Fibroblast of skin of right biceps (primary cell): ENCODE measurements around the gene GP1BA.
"Not testable (repeated sequence)": the region's sequence is repeated elsewhere in the genome, so short reads cannot be mapped to it uniquely, and the experiment has no call there.

Experiments
- DNase-seq: peaks from one replicate; pipeline ENCODE4 v3.0.0-alpha.2; 2013

GP1BA gene

GRCh38 chr17:4901648-4902344 lies 30.3 kb upstream of the GP1BA start:
- no peak for DNase-seq

DNA sequence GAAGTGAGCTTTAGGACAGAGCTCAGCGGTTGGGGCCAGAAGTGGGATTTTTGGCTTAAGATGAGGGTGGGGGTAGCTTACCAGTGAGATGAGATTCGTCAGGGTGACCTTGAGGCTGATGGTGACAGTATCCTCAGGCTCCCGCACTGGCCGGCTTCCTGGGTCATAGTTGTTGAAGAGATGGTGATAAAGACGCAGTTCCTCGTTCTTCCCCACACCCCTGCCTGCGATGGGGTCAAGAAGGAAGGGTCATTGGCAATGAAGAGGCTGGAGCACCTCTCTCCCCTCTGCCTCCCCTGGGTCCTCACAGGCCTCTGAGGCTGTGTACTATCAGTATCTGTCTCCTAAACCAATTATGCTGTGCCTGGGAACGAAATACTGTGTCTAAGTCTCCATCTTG lies 29.5 kb upstream of the GP1BA start:
- DNase-seq: no peak

- peak; percentile 60 for DNase-seq
These were observed 28.8 kb upstream of the GP1BA start, which contains the start of gene CHRNE for GRCh38 chr17:4903051-4903818. CHRNE (minus strand) TSS chr17:4903098; CDS start chr17:4903063, 35 bp downstream.

GRCh38 chr17:4906642-4907041 lies 25.4 kb upstream of the GP1BA start:
- not testable (repeated sequence) for DNase-seq

GRCh38 chr17:4908301-4908700 lies 23.8 kb upstream of the GP1BA start:
- no peak for DNase-seq

DNA sequence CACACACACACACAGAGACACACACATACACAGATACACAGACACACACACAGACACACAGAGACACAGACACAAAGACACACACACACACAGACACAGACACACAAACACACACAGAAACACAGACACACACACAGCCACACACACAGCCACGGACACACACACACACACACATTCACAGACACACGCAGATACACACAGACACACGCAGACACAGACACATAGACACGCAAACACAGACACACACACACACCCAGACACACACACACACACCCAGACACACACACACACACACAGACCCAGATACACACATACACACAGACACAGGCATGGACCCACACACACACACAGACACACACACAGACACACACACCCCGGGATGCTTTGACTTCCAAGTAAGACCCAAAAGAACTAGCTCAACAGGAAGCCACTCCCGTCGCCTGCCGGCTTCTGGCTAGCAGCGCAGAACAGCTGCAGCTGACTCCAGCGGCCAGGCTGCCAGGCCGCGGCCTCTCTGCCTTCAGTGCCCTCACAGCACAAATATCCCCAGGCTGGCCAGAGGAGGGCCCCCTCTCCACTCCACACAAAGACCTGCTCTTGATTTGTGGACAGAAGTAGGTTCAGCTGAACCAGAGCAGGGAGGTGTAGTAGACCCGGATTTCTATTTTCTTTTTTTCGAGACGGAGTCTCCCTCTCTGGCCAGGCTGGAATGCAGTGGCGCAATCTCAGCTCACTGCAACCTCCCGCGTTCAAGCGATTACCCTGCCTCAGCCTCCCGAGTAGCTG lies 23.2 kb upstream of the GP1BA start:
- DNase-seq: peak; percentile 85

GRCh38 chr17:4913994-4914393 lies 18.1 kb upstream of the GP1BA start:
- DNase-seq: no peak

- DNase-seq: not testable (repeated sequence)
These were observed 17.5 kb upstream of the GP1BA start for GRCh38 chr17:4914551-4914950.

GRCh38 chr17:4919511-4920047 lies 12.5 kb upstream of the GP1BA start:
- DNase-seq: no peak

- DNase-seq: no peak
These were observed 11.6 kb upstream of the GP1BA start for GRCh38 chr17:4920351-4921048.

- DNase-seq: no peak
These were observed 10.8 kb upstream of the GP1BA start for GRCh38 chr17:4921320-4921719.

- DNase-seq: not testable (repeated sequence)
These were observed 5.3 kb upstream of the GP1BA start for GRCh38 chr17:4926577-4927335.

GRCh38 chr17:4928881-4929280 lies 3.2 kb upstream of the GP1BA start:
- no peak for DNase-seq

DNA sequence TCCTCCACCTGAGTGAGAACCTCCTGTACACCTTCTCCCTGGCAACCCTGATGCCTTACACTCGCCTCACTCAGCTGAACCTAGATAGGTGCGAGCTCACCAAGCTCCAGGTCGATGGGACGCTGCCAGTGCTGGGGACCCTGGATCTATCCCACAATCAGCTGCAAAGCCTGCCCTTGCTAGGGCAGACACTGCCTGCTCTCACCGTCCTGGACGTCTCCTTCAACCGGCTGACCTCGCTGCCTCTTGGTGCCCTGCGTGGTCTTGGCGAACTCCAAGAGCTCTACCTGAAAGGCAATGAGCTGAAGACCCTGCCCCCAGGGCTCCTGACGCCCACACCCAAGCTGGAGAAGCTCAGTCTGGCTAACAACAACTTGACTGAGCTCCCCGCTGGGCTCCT lies 679 bp downstream of the GP1BA start:
- no peak for DNase-seq

DNA sequence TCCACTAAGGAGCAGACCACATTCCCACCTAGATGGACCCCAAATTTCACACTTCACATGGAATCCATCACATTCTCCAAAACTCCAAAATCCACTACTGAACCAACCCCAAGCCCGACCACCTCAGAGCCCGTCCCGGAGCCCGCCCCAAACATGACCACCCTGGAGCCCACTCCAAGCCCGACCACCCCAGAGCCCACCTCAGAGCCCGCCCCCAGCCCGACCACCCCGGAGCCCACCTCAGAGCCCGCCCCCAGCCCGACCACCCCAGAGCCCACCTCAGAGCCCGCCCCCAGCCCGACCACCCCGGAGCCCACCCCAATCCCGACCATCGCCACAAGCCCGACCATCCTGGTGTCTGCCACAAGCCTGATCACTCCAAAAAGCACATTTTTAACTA lies 1.6 kb downstream of the GP1BA start:
- DNase-seq: no peak

DNA sequence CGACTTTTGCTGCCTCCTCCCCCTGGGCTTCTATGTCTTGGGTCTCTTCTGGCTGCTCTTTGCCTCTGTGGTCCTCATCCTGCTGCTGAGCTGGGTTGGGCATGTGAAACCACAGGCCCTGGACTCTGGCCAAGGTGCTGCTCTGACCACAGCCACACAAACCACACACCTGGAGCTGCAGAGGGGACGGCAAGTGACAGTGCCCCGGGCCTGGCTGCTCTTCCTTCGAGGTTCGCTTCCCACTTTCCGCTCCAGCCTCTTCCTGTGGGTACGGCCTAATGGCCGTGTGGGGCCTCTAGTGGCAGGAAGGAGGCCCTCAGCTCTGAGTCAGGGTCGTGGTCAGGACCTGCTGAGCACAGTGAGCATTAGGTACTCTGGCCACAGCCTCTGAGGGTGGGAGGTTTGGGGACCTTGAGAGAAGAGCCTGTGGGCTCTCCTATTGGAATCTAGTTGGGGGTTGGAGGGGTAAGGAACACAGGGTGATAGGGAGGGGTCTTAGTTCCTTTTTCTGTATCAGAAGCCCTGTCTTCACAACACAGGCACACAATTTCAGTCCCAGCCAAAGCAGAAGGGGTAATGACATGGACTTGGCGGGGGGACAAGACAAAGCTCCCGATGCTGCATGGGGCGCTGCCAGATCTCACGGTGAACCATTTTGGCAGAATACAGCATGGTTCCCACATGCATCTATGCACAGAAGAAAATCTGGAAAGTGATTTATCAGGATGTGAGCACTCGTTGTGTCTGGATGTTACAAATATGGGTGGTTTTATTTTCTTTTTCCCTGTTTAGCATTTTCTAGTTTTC lies 2.3 kb downstream of the GP1BA start:
- peak; percentile 47 for DNase-seq

DNA sequence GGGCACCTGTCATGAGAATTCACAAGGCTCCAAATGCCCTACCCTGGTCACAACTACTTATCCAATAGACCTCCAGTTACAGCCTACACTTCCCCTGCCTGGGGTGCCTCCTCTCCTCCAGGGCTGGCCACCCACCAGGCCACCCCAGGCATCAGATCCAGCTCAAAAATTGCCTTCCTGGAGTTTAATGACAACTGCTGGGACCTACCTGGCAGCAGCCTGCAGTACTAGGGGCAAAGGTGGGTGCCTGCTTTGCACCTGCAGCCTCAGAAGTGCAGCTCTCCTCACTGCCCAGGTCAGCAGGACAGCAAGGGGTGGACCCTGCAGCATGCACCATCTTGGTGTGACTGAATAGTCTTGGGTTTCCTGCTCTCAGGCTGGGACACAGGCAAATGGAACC lies 3.6 kb downstream of the GP1BA start:
- DNase-seq: no peak

DNA sequence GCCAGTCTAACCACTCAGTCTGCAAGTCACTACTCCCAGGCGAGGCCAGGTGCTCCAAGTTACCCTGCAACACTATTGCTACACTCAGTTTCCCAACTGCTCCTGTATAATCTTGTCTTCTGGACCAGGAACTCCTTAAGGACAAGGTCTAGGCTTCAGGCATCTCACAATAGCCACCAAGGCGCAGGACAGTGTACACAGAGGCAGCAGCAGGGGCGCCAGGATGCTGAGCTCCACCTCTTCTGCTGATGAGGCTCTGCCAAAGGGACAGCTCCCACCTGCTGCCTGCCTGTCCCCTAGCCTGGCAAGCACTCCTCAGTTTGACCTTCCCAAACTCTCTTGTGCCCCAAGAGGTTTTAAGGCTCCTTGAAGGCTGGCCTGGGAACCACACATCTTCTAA lies 4.4 kb downstream of the GP1BA start:
- DNase-seq: no peak

GRCh38 chr17:4937553-4937952 lies 5.5 kb downstream of the GP1BA start:
- DNase-seq: no peak

GRCh38 chr17:4938069-4938491 lies 6.0 kb downstream of the GP1BA start:
- no peak for DNase-seq
